ENCODE data around the gene CCIN.
"Not testable (repeated sequence)": the region's sequence is repeated elsewhere in the genome, so short reads cannot be mapped to it uniquely, and the experiment has no call there.

The CCIN gene

GRCh38 chr9:36141288-36141687 lies 27.9 kb upstream of the CCIN start:
- no peak for DNase-seq

GRCh38 chr9:36141761-36142160 lies 27.4 kb upstream of the CCIN start:
- no peak for DNase-seq

GRCh38 chr9:36142510-36143244 lies 26.5 kb upstream of the CCIN start:
- DNase-seq, result no peak

GRCh38 chr9:36143245-36143641 lies 25.9 kb upstream of the CCIN start:
- DNase-seq, result no peak

- no peak for DNase-seq
Observed at GRCh38 chr9:36144309-36145232, 24.6 kb upstream of the CCIN start.

GRCh38 chr9:36145970-36146369 lies 23.2 kb upstream of the CCIN start:
- DNase-seq, result no peak

GRCh38 chr9:36146651-36147050 lies 22.5 kb upstream of the CCIN start:
- DNase-seq, result no peak

GRCh38 chr9:36147441-36148175 lies 21.6 kb upstream of the CCIN start:
- no peak for DNase-seq

- peak; percentile 76 for DNase-seq
Observed at GRCh38 chr9:36148311-36149051, 20.7 kb upstream of the CCIN start.

- DNase-seq, result no peak
Observed at GRCh38 chr9:36149197-36149596, 20.0 kb upstream of the CCIN start.

GRCh38 chr9:36150574-36151315 lies 18.4 kb upstream of the CCIN start:
- no peak for DNase-seq

GRCh38 chr9:36151316-36152210 lies 17.6 kb upstream of the CCIN start:
- peak; percentile 88 for DNase-seq

- no peak for DNase-seq
Observed at GRCh38 chr9:36152741-36153438, 16.3 kb upstream of the CCIN start.

- DNase-seq, result no peak
Observed at GRCh38 chr9:36153746-36154145, 15.4 kb upstream of the CCIN start.

- no peak for DNase-seq
Observed at GRCh38 chr9:36154331-36154952, 14.7 kb upstream of the CCIN start.

GRCh38 chr9:36156116-36156515 lies 13.1 kb upstream of the CCIN start:
- DNase-seq, result no peak

- DNase-seq, result no peak
Observed at GRCh38 chr9:36158122-36158521, 11.1 kb upstream of the CCIN start.

GRCh38 chr9:36158917-36159316 lies 10.3 kb upstream of the CCIN start:
- no peak for DNase-seq

- not testable (repeated sequence) for DNase-seq
Observed at GRCh38 chr9:36159509-36159908, 9.7 kb upstream of the CCIN start.

- not testable (repeated sequence) for DNase-seq
Observed at GRCh38 chr9:36160126-36160525, 9.1 kb upstream of the CCIN start.

All from activated CD8-positive, alpha-beta memory T cell treated with anti-CD3 and anti-CD28 coated beads, Interleukin-2, amount 50 U/mL, for 4 hours (primary cell).